ENCODE data around the gene CHRNB1. TPM values are rescaled to one million over a fixed set of nuclear protein-coding genes. Genes with fewer than 3 reads are reported as not detected.

Gene CHRNB1
- total and polyA plus RNA-seq, 11 donors, result 8.2 to 27.3 (median 11.2) TPM

DNA sequence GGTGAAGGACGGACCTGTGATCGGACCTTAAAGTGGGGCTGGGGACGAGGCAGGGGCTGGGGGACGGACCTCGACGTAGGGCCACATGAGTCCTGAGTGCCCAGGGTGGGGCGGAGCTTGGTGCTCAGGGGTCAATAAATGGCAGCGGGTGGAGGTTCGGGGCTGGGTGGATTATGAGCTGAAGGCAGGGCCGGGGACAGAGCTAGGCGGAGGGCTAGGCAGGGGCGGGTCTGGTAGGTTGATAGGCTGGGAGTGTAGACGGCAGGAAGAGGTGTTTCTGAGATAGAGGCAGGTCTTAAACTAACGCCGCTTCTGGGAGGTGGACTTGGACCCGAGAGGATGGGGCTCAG, 733 bp downstream of the CHRNB1 start:
- Histone ChIP-seq H3K9me3 (no peaks in the 10 kb centered on the region), H3K27ac (peak overlapping the region in 5 of 12 donors; percentile 27 to 77 (median 65)), H3K4me3 (peak overlapping the region; percentile 40 to 64 (median 54)), H3K36me3 (no peaks in the 10 kb centered on the region), H3K4me1 (peaks cover 0 to 28% (median 11%) of the 10 kb centered on the region in 12 donors), H3K27me3 (peaks cover 0 to 41% (median 2%) of the 10 kb centered on the region in 9 donors)
- intact Hi-C loops (cut with DNase I), result loop anchor here in 1 of 10 donors (10.0 kb wide), 1 partner anchor 399 kb away; no protein-coding TSS in a partner anchor
- no peak for DNase-seq
- ATAC-seq, result peak; percentile 15 to 43 (median 37)
- WGBS, 4 donors, result 9 to 30% (median 18%) methylated on average over 16 of the region's 16 CpGs
- TF ChIP-seq POLR2A (IDR thresholded peaks at IDR 0.05), result no peak
- TF ChIP-seq, protein P1, sequence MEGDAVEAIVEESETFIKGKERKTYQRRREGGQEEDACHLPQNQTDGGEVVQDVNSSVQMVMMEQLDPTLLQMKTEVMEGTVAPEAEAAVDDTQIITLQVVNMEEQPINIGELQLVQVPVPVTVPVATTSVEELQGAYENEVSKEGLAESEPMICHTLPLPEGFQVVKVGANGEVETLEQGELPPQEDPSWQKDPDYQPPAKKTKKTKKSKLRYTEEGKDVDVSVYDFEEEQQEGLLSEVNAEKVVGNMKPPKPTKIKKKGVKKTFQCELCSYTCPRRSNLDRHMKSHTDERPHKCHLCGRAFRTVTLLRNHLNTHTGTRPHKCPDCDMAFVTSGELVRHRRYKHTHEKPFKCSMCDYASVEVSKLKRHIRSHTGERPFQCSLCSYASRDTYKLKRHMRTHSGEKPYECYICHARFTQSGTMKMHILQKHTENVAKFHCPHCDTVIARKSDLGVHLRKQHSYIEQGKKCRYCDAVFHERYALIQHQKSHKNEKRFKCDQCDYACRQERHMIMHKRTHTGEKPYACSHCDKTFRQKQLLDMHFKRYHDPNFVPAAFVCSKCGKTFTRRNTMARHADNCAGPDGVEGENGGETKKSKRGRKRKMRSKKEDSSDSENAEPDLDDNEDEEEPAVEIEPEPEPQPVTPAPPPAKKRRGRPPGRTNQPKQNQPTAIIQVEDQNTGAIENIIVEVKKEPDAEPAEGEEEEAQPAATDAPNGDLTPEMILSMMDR (IDR thresholded peaks at IDR 0.05), result no peak

DNA sequence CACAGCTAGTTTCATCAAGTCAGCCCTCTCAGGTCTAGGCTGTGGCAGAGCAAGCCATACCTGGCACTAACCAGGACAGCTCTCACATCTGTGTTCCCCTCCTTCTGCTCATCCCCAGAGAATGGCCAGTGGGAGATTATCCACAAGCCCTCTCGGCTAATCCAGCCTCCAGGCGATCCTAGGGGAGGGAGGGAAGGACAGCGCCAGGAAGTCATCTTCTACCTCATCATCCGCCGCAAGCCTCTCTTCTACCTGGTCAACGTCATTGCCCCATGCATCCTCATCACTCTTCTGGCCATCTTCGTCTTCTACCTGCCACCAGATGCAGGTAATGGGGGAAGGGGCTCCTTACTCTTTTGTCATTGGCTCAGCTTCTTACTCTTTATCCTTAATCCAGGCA, 3.6 kb downstream of the CHRNB1 start:
- intact Hi-C loops (cut with DNase I), result loop anchor here in 1 of 10 donors (10.0 kb wide), 1 partner anchor 396 kb away; no protein-coding TSS in a partner anchor
- DNase-seq (peak in 1 of 5 donors; percentile 10), ATAC-seq (no peak)
- Histone ChIP-seq H3K4me1 (peaks cover 0 to 24% (median 9%) of the 10 kb centered on the region in 12 donors), H3K27me3 (peaks cover 0 to 30% (median 0%) of the 10 kb centered on the region in 9 donors), H3K9me3 (no peaks in the 10 kb centered on the region), H3K27ac (no peak overlapping the region), H3K36me3 (no peaks in the 10 kb centered on the region), H3K4me3 (no peak overlapping the region)
- TF ChIP-seq, protein P1 (IDR thresholded peaks at IDR 0.05), result no peak
- TF ChIP-seq POLR2A (IDR thresholded peaks at IDR 0.05), result no peak
- WGBS, 4 donors, result 91 to 92% (median 92%) methylated on average over 7 of the region's 7 CpGs

DNA sequence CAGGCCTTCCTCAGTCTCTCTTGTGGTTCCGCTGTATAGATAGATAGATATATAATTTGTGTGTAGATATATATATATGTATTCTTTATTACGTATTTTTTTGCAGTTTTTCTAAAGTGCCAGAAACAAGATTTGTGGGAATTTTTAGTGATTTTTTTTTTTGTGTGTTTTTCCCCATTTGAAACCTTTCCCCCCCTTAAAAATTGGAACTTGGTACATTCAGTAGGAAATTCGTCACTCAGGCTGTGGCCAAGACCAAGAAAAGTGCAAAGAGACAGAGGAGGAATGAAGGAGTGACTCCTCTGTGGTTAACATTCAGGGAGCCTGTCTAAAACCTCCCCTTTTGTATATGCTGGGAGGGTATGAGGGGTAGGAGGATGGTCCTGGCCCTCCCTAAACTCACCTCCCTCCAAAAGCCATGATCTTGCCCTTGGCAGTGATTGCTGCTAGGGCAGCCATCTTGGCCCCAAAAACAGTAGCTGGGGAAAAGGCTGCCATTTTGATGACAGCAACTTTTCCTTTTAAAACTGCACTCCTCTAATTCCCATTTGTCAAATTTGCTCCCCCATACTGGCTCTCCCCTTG, 15.2 kb downstream of the CHRNB1 start:
- TF ChIP-seq, protein P1 (IDR thresholded peaks at IDR 0.05), result no peak
- TF ChIP-seq POLR2A (IDR thresholded peaks at IDR 0.05), result no peak
- no peaks in the 10 kb centered on the region for H3K27me3 ChIP-seq
- WGBS, 4 donors, result 79 to 86% (median 84%) methylated on average over 3 of the region's 3 CpGs
- peaks cover 0 to 13% (median 5%) of the 10 kb centered on the region in 12 donors for H3K4me1 ChIP-seq
- DNase-seq (no peak), ATAC-seq (no peak)
- intact Hi-C loops (cut with DNase I), result no loop called here
- H3K36me3 ChIP-seq, result peaks cover 0 to 36% (median 26%) of the 10 kb centered on the region in 9 donors
- H3K4me3 ChIP-seq, result no peak overlapping the region
- no peak overlapping the region for H3K27ac ChIP-seq
- no peaks in the 10 kb centered on the region for H3K9me3 ChIP-seq

DNA sequence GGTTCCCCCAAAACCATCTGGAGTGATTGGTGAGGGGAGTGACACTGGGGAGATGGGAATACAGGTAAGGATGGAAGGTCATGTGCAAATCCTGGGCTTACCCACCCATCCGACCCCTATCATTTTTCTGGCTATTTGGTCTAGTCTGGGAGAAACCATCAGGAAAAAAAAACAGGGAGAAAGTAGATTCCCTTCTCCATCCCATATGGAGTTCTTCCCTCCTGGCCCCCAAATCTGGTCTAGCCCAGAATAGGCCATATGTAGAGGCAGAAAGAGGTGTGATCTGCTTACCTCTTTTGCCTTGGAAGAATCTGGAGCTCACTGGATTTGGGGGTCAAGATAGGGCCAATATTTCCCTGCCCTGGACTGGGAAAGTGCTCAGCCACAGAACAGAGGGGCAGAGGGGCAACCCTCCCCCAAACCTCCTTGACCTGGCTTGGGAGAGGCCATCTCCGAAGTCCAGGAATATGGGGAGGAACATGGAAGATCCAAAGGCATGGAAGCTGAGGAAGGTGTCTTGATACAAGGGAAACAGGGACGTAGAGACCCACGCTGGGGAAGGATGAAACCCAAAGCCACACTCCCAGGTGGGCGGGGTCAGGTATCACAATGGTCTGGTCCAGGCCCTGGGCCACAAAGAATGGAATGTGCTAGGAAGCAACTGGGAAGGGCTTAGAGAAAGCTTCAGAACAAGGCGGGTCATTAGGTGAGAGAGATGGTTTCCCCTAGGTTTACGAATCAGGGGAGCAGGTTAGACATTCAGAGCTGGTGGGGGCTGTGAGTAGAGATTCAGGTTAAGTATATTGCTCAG, 16.2 kb downstream of the CHRNB1 start:
- 92 to 96% (median 94%) methylated on average over 7 of the region's 7 CpGs for WGBS, 4 donors
- H3K9me3 ChIP-seq, result no peaks in the 10 kb centered on the region
- peaks cover 2 to 19% (median 9%) of the 10 kb centered on the region in 12 donors for H3K4me1 ChIP-seq
- peaks cover 0 to 44% (median 36%) of the 10 kb centered on the region in 9 donors for H3K36me3 ChIP-seq
- ATAC-seq (no peak), DNase-seq (no peak)
- no peak overlapping the region for H3K27ac ChIP-seq
- intact Hi-C loops (cut with DNase I), result no loop called here
- no peak overlapping the region for H3K4me3 ChIP-seq
- H3K27me3 ChIP-seq, result no peaks in the 10 kb centered on the region
- TF ChIP-seq POLR2A (IDR thresholded peaks at IDR 0.05), result no peak
- TF ChIP-seq, protein P1 (IDR thresholded peaks at IDR 0.05), result no peak

Data from heart left ventricle (tissue), 16 donors.